NCI-H2107 treated with DMSO at 0.1 percent for 48 hours (cell line): ENCODE measurements around the gene VMP1.
A peak's percentile ranks its signal among the peaks of the same experiment; 100 is the strongest.

ENCODE experiments used
- DNase-seq: peaks from one replicate; lab custom pipeline; 2025; ENCODE audit not compliant: unreplicated experiment; lab: John Stamatoyannopoulos, UW

The VMP1 gene

DNA sequence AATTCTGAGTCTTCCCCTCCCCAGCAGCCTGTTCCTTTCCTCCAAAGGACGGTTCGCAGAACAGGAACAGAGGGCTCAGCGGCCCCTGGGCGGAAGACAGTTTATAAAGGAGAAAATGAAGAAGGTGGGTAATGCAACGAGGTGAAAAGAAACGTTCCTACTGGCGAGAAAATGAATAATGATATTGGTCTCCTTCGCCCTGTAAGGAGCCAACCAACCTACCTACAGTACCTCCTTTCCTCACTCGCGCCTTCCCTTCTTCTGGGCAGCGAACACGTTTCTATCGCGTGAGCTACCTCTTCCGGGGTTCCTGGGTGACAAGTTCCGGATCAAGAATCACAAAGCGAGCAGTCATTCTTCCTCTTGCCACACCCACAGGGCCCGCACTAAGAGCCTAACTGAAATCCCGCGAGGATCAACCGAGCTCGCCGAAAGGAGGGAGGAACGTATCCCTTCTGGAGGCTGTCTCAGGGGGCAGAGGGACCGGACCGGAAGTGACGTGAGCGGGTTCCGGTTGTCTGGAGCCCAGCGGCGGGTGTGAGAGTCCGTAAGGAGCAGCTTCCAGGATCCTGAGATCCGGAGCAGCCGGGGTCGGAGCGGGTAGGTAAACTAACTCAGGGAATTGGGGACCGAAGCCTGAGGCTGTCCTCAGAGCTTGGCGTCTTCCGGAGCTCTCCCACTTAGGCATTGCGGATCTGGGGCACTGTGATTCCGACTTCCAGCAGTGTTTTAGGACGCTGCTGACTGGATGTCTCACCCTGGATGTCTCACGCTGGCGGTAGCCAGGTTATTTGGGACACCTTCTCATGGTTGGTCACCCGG is at the start of gene VMP1, which contains the start of gene PTRH2:
Gene VMP1 (plus strand): TSS at position 506 of the 822 bp plus-strand sequence. CDS start 23,793 bp downstream, outside the sequence.
Gene PTRH2 (minus strand): TSS at position 282 of the 822 bp plus-strand sequence. CDS start 9,452 bp downstream, outside the sequence.
- DNase-seq, result peak; percentile 98

- DNase-seq, result peak; percentile 96
Measured at GRCh38 chr17:59666235-59666634, 41.2 kb upstream of the VMP1 start.

- no peak for DNase-seq
Measured at GRCh38 chr17:59668816-59669215, 38.6 kb upstream of the VMP1 start.

GRCh38 chr17:59669411-59669810 is 38.0 kb upstream of the VMP1 start:
- DNase-seq, result no peak

- DNase-seq, result no peak
Measured at GRCh38 chr17:59669944-59670343, 37.5 kb upstream of the VMP1 start.

- DNase-seq, result no peak
Measured at GRCh38 chr17:59671386-59671785, 36.1 kb upstream of the VMP1 start.

DNA sequence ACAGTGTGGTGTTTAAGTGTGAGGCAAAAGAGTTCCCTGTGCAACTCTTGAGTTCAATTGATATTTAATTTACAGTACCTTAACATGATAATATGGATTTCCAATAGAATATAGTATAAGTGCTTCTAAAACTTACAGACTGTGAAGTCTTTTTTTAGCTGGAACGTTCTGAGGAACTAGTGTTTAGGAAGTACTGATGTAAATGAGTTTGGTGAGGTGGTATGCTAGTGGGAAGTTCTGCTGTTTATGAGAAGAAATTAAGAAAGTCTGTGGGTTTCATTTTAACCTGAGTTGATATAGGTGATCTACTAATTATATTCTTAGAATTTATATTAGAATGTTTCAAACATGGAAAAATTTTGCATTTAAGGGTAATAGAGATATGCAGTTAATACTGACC is 32.2 kb upstream of the VMP1 start:
- no peak for DNase-seq

DNA sequence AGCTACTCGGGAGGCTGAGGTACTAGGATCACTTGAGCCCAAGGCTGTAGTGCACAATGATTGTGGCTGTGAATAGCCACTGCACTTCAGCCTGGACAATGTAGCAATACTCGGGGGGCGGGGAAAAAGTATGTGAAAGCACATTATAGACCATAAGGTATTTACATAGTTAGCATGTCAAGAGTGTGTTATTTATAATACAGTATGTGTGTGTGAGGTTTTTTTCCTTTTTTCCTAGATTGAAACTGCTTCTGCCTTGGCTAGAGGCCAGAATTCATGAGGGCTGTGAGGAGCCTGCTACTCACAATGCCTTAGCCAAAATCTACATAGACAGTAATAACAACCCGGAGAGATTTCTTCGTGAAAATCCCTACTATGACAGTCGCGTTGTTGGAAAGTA is 30.7 kb upstream of the VMP1 start:
- DNase-seq, result no peak

DNA sequence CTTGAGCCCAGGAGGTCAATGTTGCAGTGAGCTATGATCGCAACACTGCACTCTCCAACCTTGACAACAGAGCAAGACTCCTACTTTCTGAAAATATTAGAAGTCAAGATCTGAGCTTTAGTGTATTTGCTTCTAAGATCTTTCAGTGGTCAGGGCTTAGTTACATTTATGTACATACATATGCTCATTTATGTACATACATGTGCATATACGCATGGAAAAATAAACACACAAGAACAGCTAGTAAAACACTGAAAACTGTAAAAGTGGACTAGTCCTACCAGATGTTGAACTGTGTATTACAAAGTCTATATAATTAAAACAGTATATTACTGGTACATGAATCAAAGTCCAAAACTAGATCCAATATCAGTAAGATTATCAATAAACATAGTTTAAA is 28.5 kb upstream of the VMP1 start:
- DNase-seq, result no peak

DNA sequence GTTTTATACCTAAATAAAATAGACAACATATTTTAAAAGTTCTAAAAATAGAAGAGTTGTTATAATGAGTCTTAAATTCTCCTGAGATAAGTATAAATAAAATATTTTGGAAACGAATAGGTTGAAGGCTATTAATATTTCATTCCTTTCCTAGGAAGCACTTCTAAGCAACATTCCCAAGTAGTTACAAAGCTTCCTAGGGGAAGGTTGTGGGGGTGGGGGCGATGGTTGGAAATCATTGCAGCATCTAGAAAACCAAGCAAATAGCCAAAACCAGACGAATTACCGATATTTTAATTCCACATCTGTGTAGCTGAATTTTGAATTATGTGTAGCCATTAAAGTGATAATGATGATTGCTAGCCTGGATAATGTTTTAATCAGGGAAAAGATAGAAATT is 27.1 kb upstream of the VMP1 start:
- no peak for DNase-seq

- DNase-seq, result no peak
Measured at GRCh38 chr17:59683283-59683682, 24.2 kb upstream of the VMP1 start.

DNA sequence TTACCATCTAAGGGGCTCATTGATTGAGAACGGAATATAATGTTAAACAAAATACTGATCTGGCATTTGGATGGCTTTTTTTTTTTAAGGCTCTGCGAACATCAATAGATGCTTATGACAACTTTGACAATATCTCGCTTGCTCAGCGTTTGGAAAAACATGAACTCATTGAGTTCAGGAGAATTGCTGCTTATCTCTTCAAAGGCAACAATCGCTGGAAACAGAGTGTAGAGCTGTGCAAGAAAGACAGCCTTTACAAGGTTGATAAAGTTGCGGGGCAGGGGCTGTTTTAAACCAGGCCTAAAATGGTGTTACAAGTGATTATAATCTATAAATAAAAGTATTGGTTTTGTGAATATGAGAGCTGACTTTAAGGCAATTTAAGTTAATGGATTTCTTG is 22.5 kb upstream of the VMP1 start:
- no peak for DNase-seq

DNA sequence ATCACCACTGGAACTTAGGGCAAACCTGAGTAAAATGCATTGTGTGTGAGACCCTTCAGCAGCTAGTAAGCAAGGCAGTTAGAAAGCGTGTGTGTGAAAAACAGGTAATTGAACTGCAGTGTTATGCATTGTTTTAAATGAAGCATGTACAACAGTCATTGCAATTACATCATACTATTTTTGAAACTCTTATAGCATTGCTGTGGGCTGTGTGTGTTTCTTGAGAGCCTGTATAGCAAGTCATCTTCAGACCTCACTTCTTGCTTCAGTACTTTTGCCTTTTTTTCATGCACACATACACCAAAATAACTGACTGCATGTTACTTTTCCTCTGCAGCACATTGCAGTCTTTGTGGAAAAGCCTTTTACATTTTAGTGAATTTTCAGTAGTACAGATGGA is 19.4 kb upstream of the VMP1 start:
- DNase-seq, result no peak

GRCh38 chr17:59688496-59688895 is 19.0 kb upstream of the VMP1 start:
- no peak for DNase-seq

DNA sequence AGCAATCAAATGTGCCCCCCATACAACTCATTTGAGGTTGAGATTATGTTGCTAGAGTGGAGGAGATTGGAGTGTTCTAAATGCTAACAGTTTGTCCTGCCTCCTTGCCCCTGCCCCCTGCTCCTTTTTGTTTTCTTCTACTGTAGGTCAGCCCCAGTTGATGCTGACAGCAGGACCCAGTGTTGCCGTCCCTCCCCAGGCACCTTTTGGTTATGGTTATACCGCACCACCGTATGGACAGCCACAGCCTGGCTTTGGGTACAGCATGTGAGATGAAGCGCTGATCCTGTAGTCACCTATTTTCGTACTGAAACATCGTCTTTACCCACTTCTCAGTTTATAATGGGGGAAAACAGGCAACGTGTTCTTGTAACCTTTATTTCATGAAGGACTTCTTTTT is 13.9 kb upstream of the VMP1 start:
- DNase-seq, result no peak

GRCh38 chr17:59694344-59694743 is 13.1 kb upstream of the VMP1 start:
- no peak for DNase-seq

DNA sequence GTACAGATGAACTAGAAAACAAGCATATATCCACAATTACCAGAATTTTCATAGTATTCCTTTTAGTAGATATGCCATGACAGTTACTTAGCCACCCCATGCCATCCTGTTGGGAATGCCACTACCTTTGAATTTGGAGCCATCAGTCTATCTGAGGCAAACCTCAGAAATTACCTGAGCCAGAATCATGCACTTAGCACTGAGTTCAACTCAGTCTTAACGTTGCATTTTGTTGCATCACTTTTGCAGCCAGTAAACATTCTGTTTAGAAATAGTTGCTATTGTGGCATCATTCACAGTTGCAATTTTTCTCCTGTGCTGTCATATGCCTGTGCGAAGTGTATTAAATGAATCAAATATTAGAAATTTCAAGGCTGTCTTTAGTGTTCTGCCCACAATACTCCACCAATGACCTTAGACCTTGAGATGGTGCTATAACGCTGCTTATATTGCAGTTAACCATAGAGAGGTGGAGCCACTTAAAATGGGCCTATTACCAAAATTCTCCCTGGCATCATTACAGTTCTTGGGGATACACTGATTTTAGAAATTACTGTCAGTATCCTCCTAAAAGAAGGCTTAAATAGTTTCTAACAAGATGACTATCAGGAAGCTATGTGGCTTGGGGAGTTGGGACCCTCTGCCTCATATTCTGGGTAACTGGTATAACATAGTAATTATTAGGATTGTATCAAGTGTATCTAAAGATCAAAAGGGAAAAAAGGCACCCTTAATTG is 11.3 kb upstream of the VMP1 start:
- DNase-seq, result no peak

- no peak for DNase-seq
Measured at GRCh38 chr17:59696682-59697277, 10.7 kb upstream of the VMP1 start.

DNA sequence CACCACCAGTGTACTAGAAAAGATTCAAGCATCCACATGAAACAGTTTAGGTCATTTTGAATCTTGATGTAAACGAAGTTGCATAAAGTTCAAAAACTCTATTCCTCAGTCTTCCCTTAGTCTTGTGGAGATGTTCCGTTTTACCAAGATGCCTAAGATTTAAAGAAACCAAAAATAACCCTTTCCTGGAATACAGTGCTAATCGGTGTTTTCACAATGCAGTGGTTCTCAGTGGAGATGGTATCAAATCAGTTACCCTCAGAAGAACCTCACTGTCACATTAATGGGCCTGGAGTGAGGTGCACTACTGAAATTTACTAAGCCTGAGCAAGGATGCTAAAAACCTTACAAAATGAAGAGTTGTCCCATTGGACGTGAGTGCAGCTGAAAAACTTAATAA is 9.3 kb upstream of the VMP1 start:
- DNase-seq, result no peak

DNA sequence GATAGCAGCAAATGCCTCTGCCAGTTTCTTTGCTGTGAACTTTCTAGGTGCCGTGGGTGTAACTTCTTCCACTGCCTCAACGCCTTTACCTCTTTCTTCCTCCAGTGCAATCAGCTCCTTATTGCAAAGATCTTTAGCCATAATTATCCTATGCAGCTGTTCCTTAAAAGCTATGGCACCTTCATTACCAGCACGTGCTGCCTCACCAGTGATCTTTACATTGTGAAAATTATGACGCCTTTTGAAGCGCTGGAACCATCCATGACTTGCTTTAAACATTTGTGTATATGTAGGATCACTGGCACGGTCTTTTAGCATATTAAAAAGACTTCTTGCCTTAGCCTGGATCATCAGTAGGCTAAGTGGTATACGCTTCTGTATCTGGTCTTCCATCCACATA is 8.2 kb upstream of the VMP1 start:
- DNase-seq, result no peak

GRCh38 chr17:59699786-59700185 is 7.7 kb upstream of the VMP1 start:
- no peak for DNase-seq

DNA sequence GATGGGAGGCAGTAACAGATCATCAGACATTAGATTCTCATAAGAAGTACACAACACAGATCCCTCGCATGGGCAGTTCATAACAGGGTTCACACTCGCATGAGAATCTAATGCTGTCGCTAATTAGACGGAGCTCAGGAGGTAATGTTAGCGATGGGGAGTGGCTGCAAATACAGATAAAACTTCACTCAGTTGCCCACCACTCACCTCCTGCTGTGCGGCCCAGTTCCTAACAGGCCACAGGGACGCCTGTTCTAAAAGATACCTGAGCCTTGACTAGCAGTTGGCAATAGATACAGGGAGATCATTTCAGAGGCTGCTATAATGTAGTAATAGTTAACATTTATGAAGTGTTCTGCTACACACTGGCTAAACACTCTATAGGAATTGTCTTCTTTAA is 5.2 kb upstream of the VMP1 start:
- DNase-seq, result no peak
